ENCODE results near the gene NXNL1. TPM values are rescaled to one million over a fixed set of nuclear protein-coding genes. Genes with fewer than 3 reads are reported as not detected.
"Not testable (repeated sequence)": the region's sequence is repeated elsewhere in the genome, so short reads cannot be mapped to it uniquely, and the experiment has no call there.

Gene NXNL1
- total RNA-seq, 1 donor: not detected

DNA sequence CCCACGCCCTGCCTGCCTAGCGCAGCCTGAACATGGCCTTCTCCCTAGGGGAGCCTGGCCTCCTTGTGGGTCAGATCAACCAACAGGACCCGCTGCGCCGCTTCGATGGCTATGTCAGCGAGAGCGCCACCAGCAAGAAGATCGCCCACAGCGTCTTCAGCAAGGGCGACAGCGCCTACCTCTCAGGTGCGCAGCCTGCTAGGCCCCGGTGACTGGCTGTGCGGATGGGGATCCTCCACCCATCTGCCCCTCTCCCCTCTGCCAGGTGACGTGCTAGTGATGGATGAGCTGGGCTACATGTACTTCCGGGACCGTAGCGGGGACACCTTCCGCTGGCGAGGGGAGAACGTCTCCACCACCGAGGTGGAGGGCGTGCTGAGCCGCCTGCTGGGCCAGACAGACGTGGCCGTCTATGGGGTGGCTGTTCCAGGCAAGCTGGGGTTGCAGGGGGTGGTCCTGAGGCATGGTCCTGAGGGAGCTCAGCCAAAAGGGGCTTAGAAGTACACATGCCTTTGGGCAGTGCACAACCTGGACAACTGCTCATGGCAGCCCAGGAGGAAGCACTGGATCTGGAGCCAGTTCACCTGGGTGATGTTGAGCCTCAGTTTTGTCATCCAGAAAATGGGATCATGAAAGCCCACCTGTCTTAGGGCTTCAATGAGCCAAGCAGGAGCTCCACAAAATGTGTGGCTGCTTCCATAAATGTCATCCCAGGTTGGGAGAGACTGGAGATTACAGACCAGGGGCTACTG is 39.9 kb upstream of the NXNL1 start:
- no peak overlapping the region for H3K4me3 ChIP-seq (ENCODE audit: low read depth, low read length)
- no peak for DNase-seq (ENCODE audit: low read depth)
- TF ChIP-seq, protein P1, sequence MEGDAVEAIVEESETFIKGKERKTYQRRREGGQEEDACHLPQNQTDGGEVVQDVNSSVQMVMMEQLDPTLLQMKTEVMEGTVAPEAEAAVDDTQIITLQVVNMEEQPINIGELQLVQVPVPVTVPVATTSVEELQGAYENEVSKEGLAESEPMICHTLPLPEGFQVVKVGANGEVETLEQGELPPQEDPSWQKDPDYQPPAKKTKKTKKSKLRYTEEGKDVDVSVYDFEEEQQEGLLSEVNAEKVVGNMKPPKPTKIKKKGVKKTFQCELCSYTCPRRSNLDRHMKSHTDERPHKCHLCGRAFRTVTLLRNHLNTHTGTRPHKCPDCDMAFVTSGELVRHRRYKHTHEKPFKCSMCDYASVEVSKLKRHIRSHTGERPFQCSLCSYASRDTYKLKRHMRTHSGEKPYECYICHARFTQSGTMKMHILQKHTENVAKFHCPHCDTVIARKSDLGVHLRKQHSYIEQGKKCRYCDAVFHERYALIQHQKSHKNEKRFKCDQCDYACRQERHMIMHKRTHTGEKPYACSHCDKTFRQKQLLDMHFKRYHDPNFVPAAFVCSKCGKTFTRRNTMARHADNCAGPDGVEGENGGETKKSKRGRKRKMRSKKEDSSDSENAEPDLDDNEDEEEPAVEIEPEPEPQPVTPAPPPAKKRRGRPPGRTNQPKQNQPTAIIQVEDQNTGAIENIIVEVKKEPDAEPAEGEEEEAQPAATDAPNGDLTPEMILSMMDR (IDR thresholded peaks at IDR 0.05; ENCODE audit: insufficient read depth, low read depth, low read length): no peak

DNA sequence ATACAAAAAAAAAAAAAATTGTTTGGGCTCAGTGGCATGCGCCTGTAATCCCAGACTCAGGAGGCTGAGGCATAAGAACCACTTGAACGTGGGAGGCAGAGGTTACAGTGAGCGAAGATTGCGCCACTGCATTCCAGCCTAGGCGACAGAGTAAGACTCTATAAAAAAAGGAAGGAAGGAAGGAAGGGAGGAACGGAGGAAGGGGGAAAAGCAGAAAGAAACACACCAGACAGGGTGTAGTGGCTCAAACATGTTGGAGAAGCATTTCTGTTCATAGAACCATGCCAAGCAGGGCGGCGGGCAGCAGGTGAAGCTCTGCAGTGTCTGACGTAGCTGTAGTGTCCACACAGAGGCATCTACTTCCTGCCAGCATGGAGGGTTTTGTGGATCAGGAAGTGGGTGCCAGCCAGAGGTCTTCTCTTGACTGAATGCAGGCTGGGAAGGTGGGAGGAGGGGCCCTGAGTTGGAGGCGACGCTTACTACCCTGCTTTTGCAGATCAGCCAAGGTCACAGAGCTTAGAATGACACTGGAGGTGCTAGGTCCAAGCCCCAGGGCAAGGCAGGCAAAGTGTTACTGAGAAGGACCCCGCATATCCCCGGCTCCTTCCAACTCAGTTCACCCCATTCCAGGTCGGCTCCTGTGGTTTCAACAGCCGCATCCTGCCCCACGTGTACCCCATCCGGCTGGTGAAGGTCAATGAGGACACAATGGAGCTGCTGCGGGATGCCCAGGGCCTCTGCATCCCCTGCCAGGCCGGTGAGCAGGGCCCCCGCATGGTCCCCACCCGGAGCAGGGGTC is 39.1 kb upstream of the NXNL1 start:
- TF ChIP-seq, protein P1 (IDR thresholded peaks at IDR 0.05; ENCODE audit: insufficient read depth, low read depth, low read length): no peak
- no peak overlapping the region for H3K4me3 ChIP-seq (ENCODE audit: low read depth, low read length)
- DNase-seq (ENCODE audit: low read depth): peak; percentile 93

DNA sequence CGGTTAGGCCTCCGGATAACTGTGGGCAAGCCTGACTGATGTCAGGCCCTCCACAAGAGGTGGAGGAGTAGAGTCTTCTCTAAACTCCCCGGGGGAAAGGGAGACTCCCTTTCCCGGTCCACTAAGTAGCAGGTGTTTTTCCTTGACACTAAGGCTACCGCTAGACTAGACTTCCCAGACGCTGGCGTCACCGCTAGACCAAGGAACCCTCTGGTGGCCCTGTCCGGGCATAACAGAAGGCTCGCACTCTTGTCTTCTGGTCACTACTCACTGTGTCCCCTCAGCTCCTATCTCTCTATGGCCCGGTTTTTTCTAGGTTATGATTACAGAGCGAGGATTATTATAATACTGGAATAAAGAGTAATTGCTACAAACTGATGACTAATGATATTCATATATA is 38.3 kb upstream of the NXNL1 start:
- not testable (repeated sequence) for DNase-seq (ENCODE audit: low read depth); H3K4me3 ChIP-seq (ENCODE audit: low read depth, low read length)

DNA sequence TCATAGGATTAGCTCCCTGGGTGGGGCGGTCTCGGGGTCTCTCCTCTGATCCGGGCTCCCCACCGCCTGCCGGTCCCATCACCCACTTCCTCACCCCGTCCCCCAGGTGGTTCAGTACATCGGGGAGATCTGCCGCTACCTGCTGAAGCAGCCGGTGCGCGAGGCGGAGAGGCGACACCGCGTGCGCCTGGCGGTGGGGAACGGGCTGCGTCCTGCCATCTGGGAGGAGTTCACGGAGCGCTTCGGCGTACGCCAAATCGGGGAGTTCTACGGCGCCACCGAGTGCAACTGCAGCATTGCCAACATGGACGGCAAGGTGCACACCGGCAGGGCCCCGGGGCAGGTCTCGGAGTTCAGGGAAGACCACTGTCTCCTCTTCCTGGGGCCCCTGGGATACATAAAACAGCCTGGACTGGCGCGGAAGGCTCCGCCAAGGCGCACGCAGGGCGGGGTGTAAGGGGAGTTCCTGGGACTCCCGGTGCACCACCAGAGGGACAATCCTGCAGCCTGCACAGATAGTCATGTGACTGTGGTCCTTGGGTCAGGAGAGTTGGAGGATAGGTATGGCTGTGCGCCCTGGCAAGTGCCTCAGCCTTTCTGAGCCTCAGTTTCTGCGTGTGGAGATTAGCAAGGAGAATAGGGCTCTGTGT is 36.5 kb upstream of the NXNL1 start:
- TF ChIP-seq, protein P1 (IDR thresholded peaks at IDR 0.05; ENCODE audit: insufficient read depth, low read depth, low read length): no peak
- no peak for DNase-seq (ENCODE audit: low read depth)
- no peak overlapping the region for H3K4me3 ChIP-seq (ENCODE audit: low read depth, low read length)

DNA sequence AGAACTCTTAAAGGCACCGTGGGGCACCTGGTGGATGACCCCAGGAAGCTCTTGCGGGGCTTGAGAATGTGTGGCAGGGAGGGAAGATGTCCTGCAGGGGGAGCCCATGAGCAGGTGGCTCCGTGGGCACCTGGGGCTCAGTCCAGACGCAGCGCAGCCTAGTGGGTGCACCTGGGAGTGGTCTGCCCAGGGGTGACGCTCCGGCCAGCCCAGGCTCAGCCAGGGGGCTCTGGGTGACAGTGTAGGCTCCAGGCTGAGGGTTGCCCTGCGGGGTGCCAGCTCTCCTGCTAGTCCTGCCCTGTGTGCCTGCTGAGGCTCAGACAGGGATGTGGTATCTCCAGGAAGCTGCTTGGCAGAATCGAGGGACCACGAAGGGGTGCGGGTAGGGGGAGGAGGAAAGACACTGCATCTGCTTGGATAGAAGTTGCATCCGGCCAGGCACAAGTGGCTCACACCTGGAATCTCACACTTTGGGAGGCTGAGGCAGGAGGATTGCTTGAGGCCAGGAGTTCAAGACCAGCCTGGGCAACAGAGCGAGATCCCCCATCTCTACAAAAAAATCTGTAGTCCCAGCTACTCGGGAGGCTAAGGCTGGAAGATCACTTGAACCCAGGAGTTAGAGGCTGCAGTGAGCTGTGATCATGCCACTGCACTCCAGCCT is 35.7 kb upstream of the NXNL1 start:
- DNase-seq (ENCODE audit: low read depth): peak; percentile 72
- no peak overlapping the region for H3K4me3 ChIP-seq (ENCODE audit: low read depth, low read length)
- TF ChIP-seq, protein P1 (IDR thresholded peaks at IDR 0.05; ENCODE audit: insufficient read depth, low read depth, low read length): peak; percentile 95

DNA sequence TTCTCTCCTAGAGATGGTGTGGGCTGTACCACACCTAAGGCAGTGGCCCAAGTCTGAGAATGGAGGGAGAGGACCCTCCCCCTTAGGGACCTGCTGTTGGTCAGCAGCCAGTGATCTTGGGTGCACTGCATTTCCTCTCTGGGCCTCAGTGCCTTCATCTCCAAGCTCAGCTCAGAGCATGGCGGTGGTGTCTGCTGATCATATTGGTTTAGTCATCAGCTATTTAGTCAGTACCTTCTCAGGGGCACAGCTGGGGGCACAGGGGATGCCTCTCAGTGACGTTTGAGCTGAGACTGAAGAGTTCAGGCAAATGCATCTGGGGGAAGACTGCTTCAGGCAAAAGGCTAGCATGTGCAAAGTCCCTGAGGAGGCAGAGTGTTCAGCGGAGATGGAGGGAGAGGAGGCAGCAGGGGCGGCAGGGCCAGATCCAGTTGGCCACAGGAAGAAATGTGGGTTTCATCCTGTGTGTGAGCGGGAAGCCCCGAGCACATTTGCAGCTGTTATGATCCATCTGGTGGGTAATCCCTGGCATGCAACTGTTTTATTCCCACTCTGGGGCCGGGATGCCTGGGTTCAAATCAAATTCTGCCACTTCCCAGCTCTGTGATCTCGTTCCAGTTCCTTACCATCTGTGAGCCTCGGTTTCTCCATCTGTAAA is 35.0 kb upstream of the NXNL1 start:
- no peak for DNase-seq (ENCODE audit: low read depth)
- H3K4me3 ChIP-seq (ENCODE audit: low read depth, low read length): no peak overlapping the region
- TF ChIP-seq, protein P1 (IDR thresholded peaks at IDR 0.05; ENCODE audit: insufficient read depth, low read depth, low read length): no peak
